Smooth muscle cell (in vitro differentiated cells): ENCODE measurements around the gene SEMA4D. TPM values are rescaled to one million over a fixed set of nuclear protein-coding genes. Genes with fewer than 3 reads are reported as not detected.

Experiments
- DNase-seq: peaks from one replicate; lab custom pipeline; 2025; ENCODE audit not compliant: unreplicated experiment; lab: John Stamatoyannopoulos, UW
- H2AFZ ChIP-seq: fragments of 200-600 bp; sonication (generic); 2 replicates; pipeline ENCODE4 v1.6.0; 2016; ENCODE audit warnings: antibody characterized with exemption, low read depth, mild to moderate bottlenecking
- H3F3A ChIP-seq: fragments of 200-600 bp; sonication (generic); 2 replicates; pipeline ENCODE4 v1.6.0; 2017; ENCODE audit warnings: antibody characterized with exemption, low read depth
- H3K27ac ChIP-seq: fragments of 200-600 bp; sonication (generic); 2 replicates; pipeline ENCODE4 v1.5.1; 2016; ENCODE audit warnings: low read depth, mild to moderate bottlenecking
- H3K27me3 ChIP-seq: fragments of 200-600 bp; sonication (generic); 2 replicates; pipeline ENCODE4 v1.6.1; 2016; ENCODE audit warnings: low read depth, mild to moderate bottlenecking
- H3K36me3 ChIP-seq: fragments of 200-600 bp; sonication (generic); 2 replicates; pipeline ENCODE4 v1.5.1; 2016; ENCODE audit warnings: low read depth
- H3K4me1 ChIP-seq: fragments of 200-600 bp; sonication (generic); 2 replicates; pipeline ENCODE4 v1.5.1; 2016; ENCODE audit warnings: low read depth
- H3K4me2 ChIP-seq: fragments of 200-600 bp; sonication (generic); 2 replicates; pipeline ENCODE4 v1.6.0; 2016; ENCODE audit warnings: mild to moderate bottlenecking
- H3K4me3 ChIP-seq: fragments of 200-600 bp; sonication (generic); 2 replicates; pipeline ENCODE4 v1.5.1; 2016; ENCODE audit warnings: mild to moderate bottlenecking
- H3K79me2 ChIP-seq: fragments of 200-600 bp; sonication (generic); 2 replicates; pipeline ENCODE4 v1.6.0; 2016; ENCODE audit warnings: low read depth, mild to moderate bottlenecking
- H3K9ac ChIP-seq: fragments of 200-600 bp; sonication (generic); 2 replicates; pipeline ENCODE4 v1.6.0; 2016; ENCODE audit warnings: low read depth
- H3K9me3 ChIP-seq: fragments of 200-600 bp; sonication (generic); replicated peaks from 2 replicates; pipeline ENCODE4 v1.5.1; 2016; ENCODE audit warnings: low read depth
- H4K20me1 ChIP-seq: fragments of 200-600 bp; sonication (generic); 2 replicates; pipeline ENCODE4 v1.6.0; 2016; ENCODE audit warnings: low read depth
- WGBS: methylation state at CpG from one replicate; pipeline ENCODE4 v1.1.7; 2016; ENCODE audit warnings: low lambda C conversion rate; 5-methylcytosine and 5-hydroxymethylcytosine counted together
- polyA plus RNA-seq: library from polyadenylated mRNA; unstranded; fragments of >200 nt; fragmentation: Nextera tagmentation; extraction: Ambion mirVana; gene quantifications from 2 replicates; pipeline ENCODE4 v1.2.1, GENCODE V29; 2016
- total RNA-seq: library from RNA; depleted of rRNA; stranded (reverse); fragments of >200 nt; gene quantifications from 2 replicates; pipeline ENCODE4 v1.2.3, GENCODE V29; 2014
- TF ChIP-seq, protein P1 (sequence below): fragments of 200-600 bp; sonication (generic); IDR thresholded peaks from 2 replicates; pipeline ENCODE4 v1.5.1; 2017; ENCODE audit warnings: borderline replicate concordance, mild to moderate bottlenecking, antibody characterized with exemption; ENCODE audit not compliant: insufficient read depth, poor library complexity, severe bottlenecking

The SEMA4D gene
- total and polyA plus RNA-seq, 2 experiments from 2014 or later: 0.63 to 2.7 TPM

DNA sequence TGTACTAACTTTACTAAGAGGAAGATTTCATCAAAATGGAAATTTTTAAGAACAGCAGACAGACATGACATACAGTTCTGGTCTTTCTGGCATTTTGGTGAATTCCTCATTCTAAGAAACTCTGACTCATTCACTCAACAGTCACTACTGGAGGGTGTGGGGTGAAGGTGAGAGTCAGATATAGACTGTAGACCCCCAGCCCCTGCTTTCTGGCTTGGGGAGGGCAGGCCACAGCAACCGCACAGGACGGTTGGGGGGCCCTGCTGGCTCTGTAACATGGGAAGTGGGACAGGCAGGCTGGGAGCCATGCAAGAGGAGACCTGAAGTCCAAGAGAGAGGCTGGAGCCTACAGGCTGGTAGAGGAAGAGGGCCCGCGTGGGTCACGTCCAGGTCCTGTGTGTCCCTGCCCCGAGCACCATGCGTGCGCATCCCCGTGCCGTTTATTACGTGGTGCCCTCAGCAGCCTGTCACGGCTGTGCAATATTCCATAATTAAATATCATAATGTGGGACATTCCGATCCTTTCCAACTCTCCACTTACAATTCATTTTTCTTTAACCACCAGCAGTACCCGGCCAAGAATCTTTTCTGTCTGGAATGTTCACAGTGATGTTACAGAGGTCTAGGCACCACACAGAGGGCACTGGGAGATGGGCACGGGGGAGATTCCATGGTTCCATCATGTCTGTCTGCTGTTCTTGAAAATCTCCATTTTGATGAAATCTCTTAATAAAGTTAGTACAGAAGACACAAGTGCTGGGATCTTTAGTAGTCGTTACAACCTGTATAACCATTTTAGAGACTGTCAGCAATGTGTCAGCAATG is 75.5 kb downstream of the SEMA4D start:
- Histone ChIP-seq H3K9me3 (no peaks in the 10 kb centered on the region), H3K36me3 (no peaks in the 10 kb centered on the region), H3K27me3 (no peaks in the 10 kb centered on the region), H3F3A (no peaks in the 10 kb centered on the region), H3K79me2 (no peaks in the 10 kb centered on the region), H3K9ac (peak overlapping the region; percentile 52), H3K4me2 (peak overlapping the region; percentile 18), H3K27ac (peak overlapping the region; percentile 84), H2AFZ (no peak overlapping the region), H3K4me1 (no peaks in the 10 kb centered on the region), H4K20me1 (no peaks in the 10 kb centered on the region), H3K4me3 (no peak overlapping the region)
- DNase-seq: no peak
- 92% methylated on average over 16 of the region's 16 CpGs for WGBS
- TF ChIP-seq, protein P1, sequence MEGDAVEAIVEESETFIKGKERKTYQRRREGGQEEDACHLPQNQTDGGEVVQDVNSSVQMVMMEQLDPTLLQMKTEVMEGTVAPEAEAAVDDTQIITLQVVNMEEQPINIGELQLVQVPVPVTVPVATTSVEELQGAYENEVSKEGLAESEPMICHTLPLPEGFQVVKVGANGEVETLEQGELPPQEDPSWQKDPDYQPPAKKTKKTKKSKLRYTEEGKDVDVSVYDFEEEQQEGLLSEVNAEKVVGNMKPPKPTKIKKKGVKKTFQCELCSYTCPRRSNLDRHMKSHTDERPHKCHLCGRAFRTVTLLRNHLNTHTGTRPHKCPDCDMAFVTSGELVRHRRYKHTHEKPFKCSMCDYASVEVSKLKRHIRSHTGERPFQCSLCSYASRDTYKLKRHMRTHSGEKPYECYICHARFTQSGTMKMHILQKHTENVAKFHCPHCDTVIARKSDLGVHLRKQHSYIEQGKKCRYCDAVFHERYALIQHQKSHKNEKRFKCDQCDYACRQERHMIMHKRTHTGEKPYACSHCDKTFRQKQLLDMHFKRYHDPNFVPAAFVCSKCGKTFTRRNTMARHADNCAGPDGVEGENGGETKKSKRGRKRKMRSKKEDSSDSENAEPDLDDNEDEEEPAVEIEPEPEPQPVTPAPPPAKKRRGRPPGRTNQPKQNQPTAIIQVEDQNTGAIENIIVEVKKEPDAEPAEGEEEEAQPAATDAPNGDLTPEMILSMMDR: no peak

DNA sequence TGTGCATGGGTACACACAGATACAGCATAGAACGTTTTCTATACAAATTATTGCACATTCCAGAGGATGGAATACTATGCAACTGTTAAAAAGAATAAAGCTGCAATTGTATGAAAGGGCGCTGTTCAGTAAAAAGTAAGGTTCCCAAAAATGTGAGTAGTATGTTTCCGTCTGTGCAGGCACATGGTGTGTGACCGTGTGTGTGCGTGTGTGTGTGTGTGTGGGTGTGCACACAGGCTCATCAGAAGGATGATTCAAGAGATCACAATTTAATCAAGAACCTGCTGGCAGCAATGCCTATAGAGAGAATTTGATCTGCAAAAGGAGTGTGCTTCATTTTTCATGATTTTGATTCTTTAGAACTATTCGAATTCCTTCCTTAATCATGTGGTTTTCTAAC is 76.3 kb downstream of the SEMA4D start:
- Histone ChIP-seq H3K27me3 (no peaks in the 10 kb centered on the region), H3K4me1 (no peaks in the 10 kb centered on the region), H3K9ac (peak overlapping the region; percentile 52), H3K27ac (peak overlapping the region; percentile 84), H4K20me1 (no peaks in the 10 kb centered on the region), H3K9me3 (no peaks in the 10 kb centered on the region), H3F3A (no peaks in the 10 kb centered on the region), H2AFZ (no peak overlapping the region), H3K4me3 (no peak overlapping the region), H3K79me2 (no peaks in the 10 kb centered on the region), H3K36me3 (no peaks in the 10 kb centered on the region), H3K4me2 (peak overlapping the region; percentile 18)
- TF ChIP-seq, protein P1: no peak
- 87% methylated on average over 6 of the region's 6 CpGs for WGBS
- no peak for DNase-seq

DNA sequence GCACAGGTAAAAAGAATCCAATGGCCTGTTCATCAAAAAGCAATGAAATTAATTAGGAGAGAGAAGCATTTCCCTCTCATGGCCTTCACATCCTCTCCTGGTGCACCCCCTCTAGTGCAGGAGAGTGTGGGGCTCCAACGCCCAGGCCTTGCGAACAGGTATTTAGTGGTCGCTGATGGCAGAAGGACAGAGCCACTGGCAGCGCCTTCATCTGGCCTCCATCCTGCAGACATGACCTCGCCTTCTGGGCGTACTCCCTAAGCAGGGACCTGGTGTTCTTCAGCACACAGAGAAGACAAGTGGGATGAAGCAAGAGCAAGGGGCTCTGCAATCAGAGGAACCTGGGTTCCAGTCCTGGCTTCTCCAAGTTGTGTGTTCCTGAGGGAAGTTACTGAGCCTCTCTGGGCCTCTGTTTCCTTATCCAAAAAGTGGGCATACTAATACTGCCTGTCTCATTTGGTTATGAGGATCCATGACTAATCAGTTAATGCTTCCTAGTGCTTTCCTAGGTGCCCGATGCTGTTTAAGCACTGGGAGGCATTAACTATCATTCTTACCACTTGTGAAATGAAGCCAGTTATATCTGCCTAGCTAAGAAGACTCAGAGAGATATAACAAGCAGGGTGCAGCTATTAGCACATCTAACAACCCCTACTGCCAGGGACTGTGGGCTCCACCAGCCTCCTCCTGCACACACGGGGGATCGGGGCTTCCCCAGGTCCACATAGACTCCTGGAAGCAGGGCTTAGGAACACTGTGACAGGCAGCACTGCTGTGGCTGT is 77.3 kb downstream of the SEMA4D start:
- DNase-seq: no peak
- TF ChIP-seq, protein P1: no peak
- Histone ChIP-seq H3K4me3 (no peak overlapping the region), H3K27ac (peak overlapping the region; percentile 60), H2AFZ (no peak overlapping the region), H3K36me3 (no peaks in the 10 kb centered on the region), H3K4me1 (no peaks in the 10 kb centered on the region), H3K79me2 (no peaks in the 10 kb centered on the region), H3K9me3 (no peaks in the 10 kb centered on the region), H3K27me3 (no peaks in the 10 kb centered on the region), H3K4me2 (no peak overlapping the region), H3K9ac (no peak overlapping the region), H3F3A (no peaks in the 10 kb centered on the region), H4K20me1 (no peaks in the 10 kb centered on the region)
- 92% methylated on average over 9 of the region's 9 CpGs for WGBS
